ENCODE results near the gene ACOXL.

DNA sequence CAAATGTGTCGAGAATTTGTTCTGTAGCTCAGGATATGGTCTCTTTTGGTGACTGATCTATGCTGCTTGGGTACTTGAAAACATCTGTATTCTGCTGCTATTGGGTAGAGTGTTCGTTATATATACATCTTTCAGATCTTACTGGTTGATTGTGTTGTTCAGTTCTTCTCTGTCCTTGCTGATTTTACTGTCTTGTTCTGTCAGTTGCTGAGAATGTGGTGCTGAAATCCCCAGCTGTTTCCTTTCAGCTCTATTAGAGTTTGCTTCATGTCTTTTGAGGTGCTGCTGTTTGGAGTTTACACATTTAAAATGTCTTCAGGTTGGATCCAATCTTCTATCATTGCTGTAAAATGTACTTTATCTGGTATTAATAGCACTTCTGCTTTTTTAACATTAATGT, 401.2 kb downstream of the ACOXL start:
- TF ChIP-seq POLR2A (IDR thresholded peaks at IDR 0.05; ENCODE audit: low read depth, low read length) (no peak), POLR2AphosphoS5 (IDR thresholded peaks at IDR 0.05; ENCODE audit: low read depth, low read length) (no peak), TAF1 (IDR thresholded peaks at IDR 0.05; ENCODE audit: borderline replicate concordance, low read depth, low read length) (no peak)
